Activated CD4-positive, alpha-beta T cell treated with anti-CD3 and anti-CD28 coated beads, Interleukin-2, Interleukin-4, amounts not matched to agents 100 ng/mL and 50 ng/mL, durations not matched to agents 16 hours and 8 hours (primary cell): ENCODE data around the gene ZNF738.

Experiments used
- DNase-seq: peaks from one replicate; pipeline ENCODE4 v3.0.0-alpha.2; 2020; ENCODE audit warnings: low spot score

Gene ZNF738

GRCh38 chr19:21423057-21424041 is 64.5 kb downstream of the ZNF738 start:
- no peak for DNase-seq
